GM12864 (cell line): Measurements from ENCODE around the gene SHISAL1.

Experiments used
- DNase-seq: peaks from one replicate; pipeline ENCODE4 v3.0.0-alpha.2; 2011; ENCODE audit warnings: low read depth
- H3K4me3 ChIP-seq: 2 replicates; pipeline ENCODE4 v1.5.1; 2011; ENCODE audit warnings: mild to moderate bottlenecking, low read depth, low read length, control low read depth
- CTCF ChIP-seq: IDR thresholded peaks from 2 replicates; pipeline ENCODE4 v1.5.1; 2011; ENCODE audit warnings: low read depth, mild to moderate bottlenecking, moderate library complexity, low read length, control low read depth, inconsistent platforms; ENCODE audit errors: missing control alignments

The SHISAL1 gene

GRCh38 chr22:44312766-44313165 is at the start of gene SHISAL1:
Gene SHISAL1 (minus strand): TSS chr22:44312951. CDS start chr22:44300945, 12,006 bp downstream.
- no peak for TF ChIP-seq CTCF
- DNase-seq, result no peak
- H3K4me3 ChIP-seq, result no peak within 1 kb of the TSS

- DNase-seq, result no peak
- TF ChIP-seq CTCF, result no peak
- no peak overlapping the region for H3K4me3 ChIP-seq
Observed at GRCh38 chr22:44361391-44362126, 48.8 kb upstream of the SHISAL1 start.

GRCh38 chr22:44360668-44361381 is 48.1 kb upstream of the SHISAL1 start:
- no peak for DNase-seq
- no peak overlapping the region for H3K4me3 ChIP-seq
- no peak for TF ChIP-seq CTCF

GRCh38 chr22:44360306-44360667 is 47.5 kb upstream of the SHISAL1 start:
- no peak for TF ChIP-seq CTCF
- no peak for DNase-seq
- no peak overlapping the region for H3K4me3 ChIP-seq

- no peak for TF ChIP-seq CTCF
- no peak overlapping the region for H3K4me3 ChIP-seq
- DNase-seq, result no peak
Observed at GRCh38 chr22:44359496-44360110, 46.9 kb upstream of the SHISAL1 start.

- H3K4me3 ChIP-seq, result no peak overlapping the region
- DNase-seq, result no peak
- no peak for TF ChIP-seq CTCF
Observed at GRCh38 chr22:44358709-44359440, 46.1 kb upstream of the SHISAL1 start.
